DMS53 (cell line): Measurements from ENCODE around the gene TMEM120B.

Source experiments
- DNase-seq: peaks from one replicate; lab custom pipeline; 2025; lab: John Stamatoyannopoulos, UW

Gene TMEM120B

DNA sequence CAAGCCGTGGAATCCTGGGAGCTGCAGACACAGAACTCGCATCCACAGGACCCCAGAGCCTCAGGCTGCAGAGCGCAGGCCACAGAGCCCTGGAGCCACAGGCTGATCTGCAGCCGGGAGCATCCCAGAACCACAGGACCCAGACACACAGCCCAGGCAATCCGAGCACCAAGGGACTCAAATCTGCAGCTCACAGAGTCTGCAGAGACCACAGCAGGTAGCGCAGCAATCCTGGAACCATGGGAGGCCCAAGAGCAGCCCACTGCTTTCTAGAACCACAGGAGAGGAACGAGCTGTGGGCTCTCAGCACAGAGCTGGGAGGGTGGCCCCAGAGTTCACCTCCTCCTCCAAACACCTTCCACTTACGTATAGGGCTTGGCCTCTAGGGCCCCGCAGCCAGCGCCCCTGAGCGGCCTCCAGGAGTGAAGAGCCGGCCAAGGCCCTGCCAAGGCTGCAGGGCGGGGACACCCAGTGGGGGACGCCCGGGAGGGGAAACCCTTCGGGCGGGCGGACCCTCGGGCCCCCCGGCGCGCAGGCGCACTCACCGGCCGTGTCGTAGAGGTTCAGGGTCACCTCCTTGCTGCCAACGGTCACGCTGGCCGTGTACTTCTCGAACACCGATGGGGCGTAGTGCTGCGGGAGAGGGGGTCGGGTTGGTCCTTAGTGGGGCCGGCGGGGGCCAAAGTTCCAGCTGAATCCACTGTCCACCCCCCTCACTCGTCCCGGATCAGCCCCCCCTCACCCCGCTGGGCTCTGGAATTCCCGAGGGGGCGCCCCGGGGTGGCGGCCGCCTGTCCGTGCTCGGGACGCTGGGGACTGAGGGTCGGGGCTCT, 80.3 kb downstream of the TMEM120B start:
- DNase-seq = no peak

DNA sequence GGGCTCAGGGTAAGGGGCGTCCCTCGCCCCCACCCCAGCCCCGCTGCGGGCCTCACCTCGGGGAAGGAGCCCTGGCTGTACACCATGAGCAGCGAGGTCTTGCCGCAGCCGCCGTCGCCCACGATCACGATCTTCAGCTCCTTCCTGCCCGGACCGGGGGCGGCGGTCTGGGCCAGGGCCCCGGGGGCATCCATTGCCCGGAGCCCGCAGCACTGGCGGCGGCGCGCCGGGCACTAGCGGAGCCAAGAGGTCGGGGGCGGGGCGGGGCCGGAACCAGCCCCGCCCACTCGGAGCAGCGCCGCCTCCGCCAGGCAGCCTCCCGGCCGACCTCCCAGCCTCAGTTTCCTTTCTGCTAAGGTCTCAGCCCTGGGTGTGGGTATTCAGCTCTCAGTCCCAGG, 80.9 kb downstream of the TMEM120B start, which contains the start of gene RHOF:
Gene RHOF, minus strand, starts transcription at position 249 of the 398 bp plus-strand sequence. Its CDS starts 55 bp downstream, at position 194.
- peak; percentile 73 for DNase-seq

DNA sequence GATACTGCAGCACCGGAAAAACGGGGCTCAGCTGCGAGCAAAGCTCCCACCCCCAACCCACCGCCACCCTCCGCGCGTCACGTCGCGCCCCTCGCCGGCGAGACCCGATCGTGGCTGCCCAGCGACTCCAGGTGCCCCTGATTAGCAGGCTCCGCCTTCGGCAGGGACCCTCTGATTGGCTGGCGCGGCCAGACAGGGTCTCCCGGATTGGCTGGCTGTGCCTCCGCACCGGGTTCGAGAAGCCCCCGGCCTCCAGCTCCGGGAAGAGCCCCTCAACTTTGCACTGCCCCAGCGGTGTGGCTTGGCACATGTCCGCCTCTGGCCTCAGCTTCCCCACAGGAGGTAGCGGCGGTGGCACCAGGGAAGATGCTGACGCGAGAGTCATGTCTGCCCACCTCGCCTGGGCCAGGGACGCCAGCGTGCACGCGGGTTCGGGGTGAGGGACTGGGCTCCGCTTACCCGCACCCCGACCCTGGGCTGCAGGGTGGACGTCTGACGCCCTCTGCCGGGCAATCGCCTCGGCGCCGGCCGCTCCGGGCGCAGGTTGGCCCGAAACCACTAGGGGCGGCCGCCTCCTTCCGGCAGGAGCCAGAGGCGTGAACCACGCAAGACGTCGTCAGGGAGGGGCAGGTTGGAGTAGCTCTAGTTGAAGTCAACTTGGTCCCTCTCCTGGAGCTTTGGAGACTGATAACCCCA, 81.4 kb downstream of the TMEM120B start:
- DNase-seq = peak; percentile 95

DNA sequence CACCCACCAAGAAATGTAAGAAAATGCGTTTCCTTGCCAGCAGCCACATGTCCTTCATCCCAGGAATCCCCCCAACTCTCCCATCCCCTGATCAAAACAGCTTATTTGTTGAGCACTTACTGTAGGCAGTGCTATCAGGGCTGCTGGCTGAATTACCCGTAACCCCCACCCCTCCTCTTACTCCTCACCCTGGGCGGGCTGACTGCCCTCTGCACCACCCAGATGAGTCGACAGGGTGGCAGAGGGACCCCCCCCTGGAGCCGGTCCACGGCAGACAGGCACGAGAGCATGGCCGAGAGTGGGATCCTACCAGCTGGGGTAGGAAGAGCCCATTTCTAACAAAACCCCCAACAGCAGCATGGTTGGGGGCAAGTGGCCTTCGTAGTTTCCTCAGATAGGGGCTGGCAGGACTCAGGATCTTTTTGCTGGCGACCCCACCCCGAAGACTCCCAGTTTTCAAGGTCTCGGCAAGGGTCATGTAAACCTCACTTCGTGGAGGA, 82.0 kb downstream of the TMEM120B start:
- DNase-seq = peak; percentile 78

DNA sequence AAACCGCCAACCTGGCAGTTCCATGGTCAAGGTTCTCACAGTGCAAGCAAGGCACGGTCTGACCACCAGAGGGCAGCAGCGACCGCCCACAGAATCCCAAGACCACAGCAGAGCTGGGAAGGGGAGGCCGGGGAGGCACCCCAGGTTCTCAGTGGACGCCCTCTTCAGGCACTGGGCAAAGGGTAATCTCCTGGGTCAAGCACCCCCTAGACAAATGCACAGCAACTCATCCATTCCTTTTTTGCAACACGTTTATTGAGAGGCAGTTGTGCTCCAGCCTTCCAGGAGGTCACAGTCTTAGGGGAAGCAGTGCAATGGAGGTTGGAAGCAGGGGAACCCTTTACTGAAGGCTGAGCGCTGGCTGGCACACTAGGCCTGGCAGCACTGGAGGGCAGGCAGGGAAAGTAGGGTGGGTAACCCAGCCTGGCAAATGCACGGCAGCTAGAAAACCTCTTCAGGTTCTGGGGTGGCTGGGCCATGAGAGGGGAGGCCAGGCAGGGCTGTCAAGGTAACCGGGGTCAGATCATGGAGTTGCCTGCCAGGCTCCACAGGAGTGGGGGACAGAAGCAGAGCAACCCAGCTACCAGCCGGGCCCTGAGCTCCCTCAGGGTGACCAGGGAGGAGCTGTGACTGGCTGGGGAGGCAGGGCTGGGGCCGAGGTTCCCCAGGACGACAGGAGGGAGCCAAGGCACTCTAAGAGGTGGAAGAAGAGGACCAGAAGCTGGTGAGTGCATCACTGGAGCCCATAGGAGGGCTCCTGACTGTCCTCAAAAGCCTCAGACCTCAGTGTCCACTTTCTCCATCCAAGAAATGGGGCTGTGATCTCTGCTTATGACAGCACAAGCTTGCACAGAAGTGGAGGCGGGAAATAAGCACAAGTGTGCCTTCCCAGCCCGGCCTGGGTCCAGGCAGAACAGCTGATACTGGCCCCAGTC, 82.7 kb downstream of the TMEM120B start:
- DNase-seq = peak; percentile 88

DNA sequence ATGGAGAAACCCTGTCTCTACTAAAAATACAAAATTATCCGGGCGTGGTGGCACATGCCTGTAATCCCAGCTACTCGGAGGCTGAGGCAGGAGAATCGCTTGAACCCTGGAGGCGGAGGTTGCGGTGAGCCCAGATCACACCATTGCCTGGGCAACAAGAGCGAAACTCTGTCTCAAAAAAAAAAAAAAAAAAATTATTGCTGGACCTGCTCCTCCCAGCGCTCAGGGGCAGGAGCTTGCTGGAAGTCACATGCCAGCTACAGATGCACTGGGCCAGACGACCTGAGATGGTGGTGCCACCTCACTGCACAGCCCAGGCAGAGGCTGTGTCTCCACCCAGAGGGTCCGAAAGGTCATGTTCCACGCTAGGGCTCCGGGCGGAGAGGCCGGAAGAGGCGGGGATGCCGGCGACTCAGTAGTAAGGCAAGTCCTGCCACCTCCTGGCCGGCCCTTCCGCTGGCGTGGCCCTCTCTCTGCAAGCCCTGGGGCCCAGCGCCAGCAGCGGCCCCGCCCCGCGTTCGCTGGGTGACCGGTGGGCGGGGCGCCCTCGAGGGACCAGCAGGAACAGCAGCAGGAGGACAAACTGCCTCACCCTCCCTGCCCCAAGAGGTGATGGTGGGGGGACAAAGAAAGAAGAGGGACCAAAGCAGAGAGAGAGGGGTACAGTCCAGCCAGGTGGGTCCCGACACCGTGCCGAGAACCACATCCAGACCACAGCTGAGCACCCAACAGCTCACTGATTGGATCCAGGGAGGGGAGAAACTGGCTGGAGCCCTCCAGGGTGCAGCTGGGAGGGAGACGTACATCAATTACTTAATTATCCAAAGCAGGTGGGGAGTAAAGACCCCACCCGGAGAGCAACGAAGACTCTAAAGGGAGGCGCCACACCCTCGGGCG, 84.6 kb downstream of the TMEM120B start:
- DNase-seq = peak; percentile 97

DNA sequence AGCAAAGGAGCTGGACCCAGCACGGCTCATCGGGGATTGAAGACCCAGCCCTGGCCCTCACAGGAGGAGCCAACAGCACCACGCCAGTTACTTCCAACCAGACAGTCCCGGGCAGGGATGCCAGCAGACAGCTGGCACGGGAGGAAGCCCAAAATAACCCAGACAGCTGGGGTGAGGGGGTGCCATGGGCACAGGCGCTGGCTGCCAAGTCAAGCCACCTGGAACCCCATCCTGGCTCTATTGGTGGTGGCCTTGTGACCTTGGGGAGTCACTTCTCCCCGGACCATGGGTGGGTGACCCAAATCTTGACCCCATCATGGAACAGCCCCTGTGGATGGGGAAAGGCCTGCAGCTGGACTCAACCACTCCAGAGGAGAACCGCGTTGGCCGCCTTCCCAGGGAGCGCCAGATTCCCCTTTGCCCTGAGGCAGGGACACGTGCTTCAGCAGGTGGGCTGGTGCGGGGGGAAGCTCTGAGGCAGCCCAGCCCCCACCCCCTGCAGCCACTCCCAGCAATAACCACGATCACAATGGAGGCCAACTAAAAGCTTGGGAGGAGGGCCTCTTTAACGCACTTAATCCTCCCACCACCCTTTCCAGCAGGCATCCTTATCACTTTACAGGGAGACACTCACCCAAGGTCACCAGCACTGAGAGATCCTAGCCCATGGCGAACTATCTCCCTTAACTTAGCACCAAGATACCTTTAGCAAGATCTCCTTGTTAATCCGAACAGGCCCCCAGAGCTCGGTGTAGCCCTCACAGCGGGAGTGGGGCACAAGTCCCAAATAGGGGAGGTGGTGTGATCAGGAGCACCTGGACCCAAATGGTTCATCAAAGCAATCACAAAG, 85.6 kb downstream of the TMEM120B start:
- DNase-seq = peak; percentile 74

DNA sequence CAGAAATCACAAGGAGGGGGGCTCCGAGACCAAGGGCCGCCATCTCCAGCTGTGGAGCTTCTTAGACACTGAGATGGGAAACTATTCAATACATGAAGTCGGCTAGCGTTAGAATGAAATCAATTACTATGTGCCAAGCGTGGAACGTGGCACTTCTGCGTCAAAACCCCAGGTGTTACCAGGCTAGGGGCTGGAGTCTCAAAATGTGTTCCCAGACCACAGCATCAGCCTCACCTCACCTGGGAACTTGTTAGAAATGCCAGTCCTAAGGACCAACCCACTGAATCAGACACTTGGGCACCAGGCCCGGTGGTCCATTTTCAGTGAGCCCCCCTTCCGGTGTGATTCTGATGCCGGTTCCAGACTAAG, 86.2 kb downstream of the TMEM120B start:
- peak; percentile 64 for DNase-seq

DNA sequence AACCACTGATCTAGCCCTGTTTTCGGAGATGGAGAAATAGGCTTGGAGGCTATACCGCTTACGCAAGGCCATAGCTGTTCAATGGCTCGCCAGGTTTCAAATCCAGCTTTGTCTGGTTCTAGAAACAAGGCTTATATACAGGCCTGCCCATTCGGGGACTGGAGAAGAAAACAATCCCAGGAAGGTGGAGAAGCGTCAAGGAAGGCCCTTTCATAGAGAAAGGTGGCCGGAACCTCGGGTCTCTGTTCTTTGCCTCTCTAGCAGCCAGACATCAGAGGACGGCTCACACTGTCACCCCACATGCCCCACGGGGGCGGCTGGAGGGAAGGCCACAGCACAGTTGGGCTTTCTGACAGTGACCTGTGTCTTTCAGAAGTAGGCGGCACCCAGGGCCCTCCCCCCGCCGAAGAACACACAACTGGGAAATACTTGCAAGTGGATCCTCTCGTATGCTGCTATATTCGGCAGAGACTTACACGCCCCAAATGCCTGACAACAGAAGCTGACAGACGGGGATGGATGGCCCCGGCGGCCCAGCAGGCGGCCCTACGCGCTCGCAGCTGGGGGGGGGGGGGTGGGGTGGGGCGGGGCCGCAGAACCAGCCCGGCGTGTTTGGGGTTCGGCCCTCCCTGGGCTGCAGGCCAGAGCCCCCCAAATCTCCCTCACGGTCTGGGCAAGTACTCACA, 86.7 kb downstream of the TMEM120B start:
- peak; percentile 89 for DNase-seq

DNA sequence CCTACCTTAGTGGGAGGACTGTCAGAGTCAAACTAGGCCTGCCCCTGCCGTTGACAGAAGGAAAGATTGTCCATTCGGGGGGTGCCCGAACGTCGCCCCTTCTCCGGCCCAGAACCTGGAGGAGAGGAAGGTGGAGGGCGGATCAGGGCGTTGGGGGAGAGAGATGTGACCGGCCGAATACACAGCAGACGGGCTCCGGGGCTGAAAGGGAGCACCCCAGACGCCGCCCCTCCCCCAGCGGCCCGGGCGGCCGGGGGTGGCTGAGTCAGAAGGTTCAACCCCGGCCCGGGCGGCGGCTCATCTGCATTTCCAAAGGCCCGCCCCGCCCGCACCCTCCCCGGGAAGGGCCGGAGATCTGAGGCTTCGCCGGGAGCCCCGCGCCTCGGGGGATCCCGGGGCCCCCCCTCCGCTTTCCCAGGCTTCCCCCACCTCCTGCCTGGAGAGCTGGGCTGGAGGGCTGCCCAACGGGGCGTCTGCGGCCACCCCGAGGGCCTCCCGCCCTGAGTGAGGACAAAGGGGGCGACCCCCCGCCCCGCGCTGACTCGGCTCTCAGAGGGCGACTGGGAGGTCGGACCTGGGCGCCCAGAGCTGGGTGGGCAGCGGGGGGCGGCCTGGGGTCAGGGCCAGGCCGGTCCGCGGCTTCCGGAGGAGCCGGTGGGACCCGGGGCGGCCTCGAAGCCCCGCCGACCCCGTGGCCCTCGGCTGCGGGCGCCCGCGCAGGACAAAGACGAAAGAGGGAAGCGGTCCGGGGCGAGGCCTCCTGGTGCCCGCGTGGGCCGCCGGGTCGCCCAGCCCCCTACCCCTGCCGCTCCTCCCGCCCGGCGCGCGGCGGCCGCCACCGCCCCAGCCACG, 87.5 kb downstream of the TMEM120B start:
- peak; percentile 95 for DNase-seq

DNA sequence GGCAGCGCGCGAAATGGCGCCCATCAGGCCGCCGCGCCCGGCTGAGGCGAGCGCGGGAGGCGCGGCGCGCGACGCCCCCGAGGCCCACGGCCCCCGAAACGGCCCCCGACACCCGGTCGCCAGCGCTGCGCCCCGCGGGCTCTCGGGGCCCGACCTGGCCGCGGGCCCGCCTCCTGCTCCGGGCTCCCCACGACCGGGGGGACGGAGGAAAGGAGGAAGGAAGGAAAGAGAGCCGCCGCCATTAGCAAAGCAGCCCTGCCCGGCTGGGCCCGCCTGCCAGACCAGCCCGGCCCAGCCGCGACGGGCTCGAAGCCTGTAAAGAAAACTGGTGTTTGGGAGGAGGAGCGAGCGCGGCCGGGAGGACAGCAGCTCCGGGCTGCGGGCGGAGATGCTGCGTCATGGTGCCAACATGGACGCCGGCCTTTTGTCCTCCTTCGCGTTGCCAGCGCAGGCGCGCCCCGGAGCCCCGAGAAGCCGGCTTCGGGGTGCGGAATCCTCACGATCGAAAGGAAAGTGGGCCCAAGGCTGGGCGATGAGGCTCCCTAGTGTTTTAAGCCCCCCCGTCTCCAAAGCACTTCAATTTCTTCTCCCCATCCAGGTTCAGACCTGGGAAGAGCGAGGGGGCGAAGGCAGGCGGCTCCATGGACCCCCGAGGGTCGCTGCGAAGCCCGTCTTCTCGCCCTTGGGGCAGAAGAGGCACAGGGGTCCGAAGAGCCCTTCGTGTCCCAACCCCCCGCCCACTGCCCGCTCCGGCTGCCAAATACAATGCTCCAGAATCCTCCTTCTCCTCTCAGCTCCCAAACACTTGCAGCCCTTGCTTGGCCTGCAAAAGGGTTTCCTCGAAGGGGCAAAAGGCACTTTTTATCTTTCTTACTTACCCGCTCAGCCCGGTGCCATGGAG, 88.4 kb downstream of the TMEM120B start:
- peak; percentile 90 for DNase-seq

DNA sequence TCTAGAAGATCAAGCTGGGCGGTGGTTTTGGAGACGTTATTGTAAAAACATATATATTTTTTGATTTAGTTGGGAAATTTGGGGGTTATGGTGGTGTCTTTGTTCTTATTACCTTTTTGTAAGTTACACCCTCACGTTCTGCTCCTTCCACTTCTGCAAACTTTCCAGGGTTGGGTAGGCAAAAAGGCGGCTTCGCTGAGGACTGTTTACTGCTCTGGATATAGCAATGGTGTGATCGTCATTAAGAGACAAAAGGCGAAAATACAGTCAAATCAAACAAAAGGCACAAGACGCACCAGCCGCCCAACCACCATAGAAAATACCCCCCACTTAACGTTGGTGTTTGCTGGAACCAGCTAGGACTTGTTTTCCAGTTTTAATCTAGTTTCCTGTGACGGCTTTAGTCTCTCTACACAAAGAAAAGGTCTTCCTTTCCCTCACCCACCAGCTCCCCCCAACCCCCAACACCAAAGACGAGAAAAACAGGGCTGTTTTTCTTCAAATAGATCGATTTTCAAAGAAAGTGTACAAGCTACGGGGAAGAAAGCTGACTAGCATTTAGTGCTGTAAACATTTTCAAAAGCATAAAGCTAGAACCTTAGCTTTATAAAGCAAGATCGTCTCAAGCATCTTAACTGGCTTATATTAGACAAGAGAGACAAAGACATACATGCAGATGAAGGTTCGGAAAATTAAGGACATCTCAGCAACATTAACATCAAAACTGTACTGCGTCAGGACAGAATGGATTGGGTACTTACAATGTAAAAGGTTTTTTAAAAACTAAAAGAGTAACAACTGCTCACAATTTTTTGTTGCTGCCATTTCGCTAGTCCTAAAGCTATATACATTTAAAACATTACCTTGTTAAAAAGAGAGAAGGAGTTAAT, 89.3 kb downstream of the TMEM120B start:
- DNase-seq = peak; percentile 90

DNA sequence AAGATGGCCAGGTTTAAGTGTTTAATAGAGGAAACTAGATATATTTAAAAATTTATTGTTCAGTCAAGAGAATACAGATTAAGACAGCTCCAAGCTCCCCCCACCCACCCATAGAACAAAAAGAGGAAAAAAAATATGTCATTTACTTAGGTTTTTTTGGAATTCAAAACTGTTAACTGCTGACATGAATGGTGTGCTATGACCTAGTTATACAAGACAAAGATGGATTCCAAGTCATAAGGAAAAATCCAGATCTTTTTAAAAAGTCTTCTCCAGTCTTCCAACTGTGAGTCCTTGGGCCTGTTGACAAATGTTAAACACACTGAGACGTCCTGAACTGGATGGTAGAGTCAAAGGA, 89.9 kb downstream of the TMEM120B start:
- no peak for DNase-seq

DNA sequence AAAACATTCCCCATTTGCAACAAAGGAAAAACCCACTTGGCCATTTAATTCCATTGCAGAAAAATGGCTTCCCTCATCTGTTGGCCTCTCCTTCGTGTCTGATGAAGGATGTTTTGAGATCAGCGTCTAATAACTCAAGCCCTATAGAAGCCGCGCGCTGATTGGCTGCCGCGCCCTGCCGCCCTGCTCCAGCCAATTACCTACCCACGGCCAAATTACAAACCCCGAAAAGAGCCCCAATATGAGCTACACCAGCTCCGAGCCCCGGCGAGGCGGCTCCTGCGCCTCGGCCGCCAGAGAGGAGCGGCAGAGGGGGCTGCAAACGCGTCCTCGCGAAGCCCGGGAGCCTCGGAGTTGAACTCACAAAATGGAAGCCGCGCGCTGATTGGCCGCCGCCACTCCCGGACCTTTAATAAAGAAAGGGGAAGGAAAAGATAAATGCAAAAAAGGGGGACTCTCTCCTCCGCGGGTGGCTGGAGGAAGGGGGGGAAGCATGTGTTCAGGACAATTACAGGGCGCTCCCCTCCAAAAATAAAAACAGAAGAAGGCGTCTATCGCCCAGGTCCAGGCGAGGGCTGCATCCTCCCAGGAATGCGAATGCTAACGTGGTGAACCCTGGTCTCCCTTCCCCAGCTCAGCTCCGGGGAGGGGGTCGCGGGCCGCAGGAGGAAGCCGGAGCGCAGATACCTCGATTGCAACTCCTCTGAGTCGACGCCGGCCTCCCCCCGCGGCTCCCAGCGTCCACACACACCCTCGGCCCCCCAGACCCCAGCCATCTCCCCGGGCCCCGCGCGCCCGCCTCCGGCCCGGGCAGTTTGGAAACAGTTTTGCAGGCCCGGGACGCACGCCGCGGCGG, 90.5 kb downstream of the TMEM120B start:
- peak; percentile 95 for DNase-seq

DNA sequence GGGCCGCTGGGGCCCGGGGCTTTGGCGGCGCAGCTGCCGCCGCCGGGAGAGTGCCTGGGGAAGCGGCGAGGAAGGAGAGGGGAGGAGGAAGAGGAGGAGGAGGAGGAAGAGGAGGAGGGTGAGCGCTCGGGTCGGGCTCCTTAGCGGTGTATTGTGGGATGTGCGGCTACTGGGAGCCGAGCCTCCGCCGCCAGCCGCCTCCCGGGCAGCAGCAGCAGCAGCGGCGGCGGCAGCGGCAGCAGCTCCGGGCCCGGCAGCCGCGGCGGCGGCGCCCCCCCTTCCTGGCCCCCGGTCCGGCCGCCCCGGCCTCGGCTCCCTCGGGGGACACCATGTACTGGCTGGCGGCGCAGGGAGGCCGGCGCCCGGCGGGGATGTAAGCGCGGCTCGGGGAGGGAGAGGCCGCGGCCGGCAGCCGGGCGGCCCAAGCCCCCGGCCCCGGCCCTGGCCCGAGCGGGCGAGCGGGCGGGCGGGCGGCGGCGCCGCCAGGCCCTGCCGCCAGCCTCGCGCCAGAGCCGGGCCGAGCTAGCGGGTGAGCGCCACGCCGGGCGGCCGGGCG, 91.4 kb downstream of the TMEM120B start, which contains the start of gene SETD1B:
Gene SETD1B, plus strand, starts transcription at position 149 of the 556 bp plus-strand sequence. CDS start 729 bp downstream, outside the sequence.
- DNase-seq = peak; percentile 77
